ENCODE measurements around the gene SV2C.

SV2C gene

DNA sequence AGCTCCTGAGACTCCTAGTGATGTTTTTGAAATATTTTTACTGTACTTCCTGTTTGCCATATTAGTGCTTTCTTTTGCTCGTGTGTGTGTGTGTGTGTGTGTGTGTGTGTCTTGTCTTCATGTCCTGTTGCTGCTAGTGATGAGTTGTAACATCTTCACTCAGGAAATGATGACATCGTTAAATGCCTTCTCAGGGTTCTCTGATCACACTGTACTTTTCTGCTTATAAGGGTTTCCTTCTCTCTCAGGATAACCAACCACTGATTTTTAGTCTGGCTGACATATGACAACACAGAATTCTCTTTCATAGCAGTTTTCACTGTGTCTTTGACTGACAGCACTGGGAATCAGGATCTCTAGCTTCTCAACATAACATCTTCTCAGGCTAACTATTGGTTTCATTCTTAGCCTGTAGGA is 16.1 kb downstream of the SV2C start:
- no peak for DNase-seq (ENCODE audit: low read depth, low spot score)

DNA sequence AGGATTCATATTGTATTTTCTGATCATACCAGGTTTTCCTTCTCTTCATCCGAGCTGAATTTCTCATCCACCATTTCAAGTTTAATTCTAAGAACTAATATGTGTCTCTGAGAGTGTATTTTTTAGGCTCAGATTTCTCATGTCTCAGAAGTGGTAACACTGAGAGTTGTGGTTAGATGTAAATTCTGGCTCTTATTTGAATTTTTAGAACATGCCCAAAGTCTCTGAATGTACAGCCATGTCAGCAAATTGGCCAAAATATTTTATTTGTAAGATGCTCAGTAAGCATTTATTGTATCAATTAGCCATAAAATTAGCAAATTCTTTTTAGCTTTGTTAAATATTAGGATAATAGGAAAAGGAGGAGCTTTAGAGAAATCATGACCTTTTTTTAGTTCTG is 16.6 kb downstream of the SV2C start:
- no peak for DNase-seq (ENCODE audit: low read depth, low spot score)

DNA sequence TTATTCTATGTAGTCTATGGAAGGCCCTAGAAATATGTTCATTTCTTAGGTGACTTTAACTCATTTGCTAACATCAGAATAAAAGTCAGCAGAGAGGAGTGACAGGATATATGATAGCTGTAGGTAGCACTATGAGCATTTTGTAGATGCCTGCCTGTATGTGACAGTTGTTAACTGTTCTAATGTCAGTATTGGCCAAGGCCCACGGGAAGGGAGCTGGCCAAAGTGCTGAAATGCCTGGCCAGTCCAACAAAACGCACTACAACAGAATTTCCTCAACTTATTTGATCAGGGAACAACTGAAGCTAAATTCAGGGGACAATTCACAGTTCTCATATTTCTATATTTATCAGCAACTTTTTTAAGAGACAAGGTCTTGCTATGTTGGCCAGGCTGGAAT is 20.8 kb downstream of the SV2C start:
- peak; percentile 67 for DNase-seq (ENCODE audit: low read depth, low spot score)

DNA sequence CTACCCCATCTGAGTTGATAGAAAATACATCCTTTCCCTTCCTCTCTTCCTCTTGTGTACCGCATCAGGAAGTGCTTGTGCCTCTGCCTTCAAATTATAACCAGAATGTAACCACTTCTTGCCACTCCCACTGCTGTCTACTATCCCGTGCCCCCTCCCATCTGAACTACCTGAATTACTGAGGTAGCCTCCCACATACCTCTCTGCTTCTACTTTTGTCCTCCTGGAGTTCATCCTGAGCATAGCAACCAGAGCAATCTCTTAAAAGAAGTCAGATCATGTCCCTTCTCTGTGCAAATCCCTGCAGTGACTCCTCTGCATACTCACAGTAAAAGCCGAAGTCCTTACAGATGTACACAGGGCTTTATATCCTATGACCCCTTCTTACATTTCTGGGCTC is 23.0 kb downstream of the SV2C start:
- DNase-seq (ENCODE audit: low read depth, low spot score), result no peak

DNA sequence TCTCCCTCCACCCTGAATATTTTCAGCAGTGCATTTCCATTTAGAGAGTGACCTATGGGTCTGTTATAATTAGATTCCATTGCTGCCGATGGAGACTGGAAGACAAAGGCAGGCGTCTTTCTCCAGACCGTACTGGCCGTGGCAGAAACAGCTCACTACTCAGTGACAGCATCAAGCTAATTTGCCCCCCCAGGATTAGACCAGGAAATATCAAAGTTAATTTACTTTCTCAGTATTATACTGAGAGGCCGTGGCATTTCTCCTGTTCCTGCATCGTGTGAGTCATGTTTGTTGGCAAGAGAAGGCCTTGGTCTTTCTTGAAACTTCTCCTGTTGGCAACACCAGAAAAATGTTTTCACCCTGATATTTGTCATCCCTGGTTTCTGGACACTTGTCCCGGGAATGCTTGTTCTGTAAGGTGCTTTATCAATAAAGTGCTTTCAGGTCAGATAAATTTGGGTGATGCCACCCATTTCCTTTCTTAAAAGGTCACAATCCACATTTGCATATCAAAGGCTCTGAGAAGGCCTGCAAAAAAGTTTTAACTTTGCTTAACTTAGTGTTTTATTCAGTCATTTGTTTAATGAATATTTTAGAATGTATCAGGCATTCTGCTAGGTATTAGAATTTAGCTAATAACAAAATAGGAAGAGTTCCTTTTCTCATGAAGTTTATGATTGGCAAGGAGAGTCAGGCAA is 28.4 kb downstream of the SV2C start:
- DNase-seq (ENCODE audit: low read depth, low spot score), result peak; percentile 50

DNA sequence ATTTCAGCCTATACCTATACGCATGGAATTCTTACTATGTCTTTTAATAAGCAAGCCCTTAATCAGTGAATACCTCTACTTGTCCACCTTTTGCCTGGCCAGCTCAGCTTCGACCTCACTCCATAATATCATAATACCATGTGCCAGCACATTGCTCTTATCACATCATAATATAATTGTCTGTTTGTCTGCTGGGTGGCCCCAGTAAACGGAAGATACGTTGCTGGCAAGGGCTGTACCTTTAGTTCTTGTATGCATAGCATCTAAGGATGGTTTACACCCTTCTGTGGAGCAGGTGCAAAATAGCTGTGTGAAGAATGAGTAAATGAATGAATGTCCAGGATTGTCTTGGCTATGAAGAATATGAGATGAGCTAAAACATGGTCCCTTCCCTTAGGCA is 29.9 kb downstream of the SV2C start:
- DNase-seq (ENCODE audit: low read depth, low spot score), result no peak

DNA sequence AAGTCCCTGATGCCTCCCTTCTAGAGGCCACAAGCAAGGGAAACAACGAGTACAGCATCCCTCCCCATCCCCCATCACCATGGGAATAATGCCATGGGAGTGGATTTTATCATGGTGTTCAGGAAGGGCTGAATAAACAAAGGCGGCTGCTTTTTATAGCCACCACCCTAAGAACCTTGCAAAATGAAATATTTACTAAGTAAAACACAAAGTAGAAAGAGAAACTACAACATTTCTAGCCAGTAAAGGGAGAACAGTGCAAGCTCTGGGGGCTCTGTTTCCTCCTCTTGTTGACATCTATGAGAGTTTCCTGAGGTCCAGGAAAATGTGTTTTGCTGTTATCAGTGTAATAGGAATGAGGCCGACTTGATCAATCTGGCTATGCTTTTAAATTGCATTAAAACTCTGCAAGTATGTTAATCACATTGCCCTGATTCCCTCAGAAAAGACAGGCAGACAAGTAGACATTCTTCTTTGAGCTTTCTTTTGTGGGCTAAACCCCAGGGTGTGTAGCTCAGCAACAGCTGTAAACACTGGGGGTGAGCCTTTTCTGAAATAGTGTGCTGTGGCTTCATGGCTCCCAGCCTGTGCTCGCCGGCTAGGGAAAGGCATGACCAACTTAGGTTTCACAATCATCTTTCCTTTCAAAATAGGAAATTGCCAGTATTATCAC is 31.1 kb downstream of the SV2C start:
- DNase-seq (ENCODE audit: low read depth, low spot score), result peak; percentile 38

DNA sequence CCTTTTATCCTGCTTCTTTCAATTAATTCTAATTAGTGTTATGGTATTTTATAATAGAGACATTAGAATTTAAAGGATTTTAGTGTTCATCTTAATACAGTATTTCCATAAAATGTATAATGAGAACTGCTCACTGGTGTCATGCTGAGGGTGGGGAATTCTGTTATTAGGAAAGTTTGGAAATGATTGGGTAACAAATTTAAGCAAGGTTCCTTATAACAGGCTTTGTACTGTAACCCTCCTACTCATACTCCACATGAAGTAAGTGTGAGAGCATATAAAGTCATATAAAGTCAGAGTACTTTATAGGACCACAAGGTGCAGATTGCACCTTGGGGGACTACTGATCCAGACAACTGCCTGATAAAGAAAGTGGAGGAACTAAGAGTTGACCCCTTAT is 42.2 kb downstream of the SV2C start:
- DNase-seq (ENCODE audit: low read depth, low spot score), result no peak

DNA sequence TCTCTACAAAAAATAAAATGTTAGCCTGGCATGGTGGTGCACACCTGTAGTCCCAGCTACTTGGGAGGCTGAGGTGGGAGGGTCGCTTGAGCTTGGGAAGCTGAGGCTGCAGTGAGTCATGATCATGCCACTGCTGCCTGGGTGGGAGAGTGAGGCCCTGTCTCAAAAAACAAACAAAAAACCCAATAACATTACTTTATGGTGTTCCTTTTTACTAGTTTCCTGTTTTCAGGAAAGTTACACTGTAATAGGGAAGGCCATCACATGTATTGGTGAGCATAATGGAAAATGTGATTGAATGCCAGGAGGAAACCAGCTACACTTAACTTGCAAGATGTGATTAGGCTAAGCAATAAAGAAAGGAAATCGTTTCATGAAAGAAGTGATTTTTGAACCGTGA is 42.7 kb downstream of the SV2C start:
- DNase-seq (ENCODE audit: low read depth, low spot score), result no peak

DNA sequence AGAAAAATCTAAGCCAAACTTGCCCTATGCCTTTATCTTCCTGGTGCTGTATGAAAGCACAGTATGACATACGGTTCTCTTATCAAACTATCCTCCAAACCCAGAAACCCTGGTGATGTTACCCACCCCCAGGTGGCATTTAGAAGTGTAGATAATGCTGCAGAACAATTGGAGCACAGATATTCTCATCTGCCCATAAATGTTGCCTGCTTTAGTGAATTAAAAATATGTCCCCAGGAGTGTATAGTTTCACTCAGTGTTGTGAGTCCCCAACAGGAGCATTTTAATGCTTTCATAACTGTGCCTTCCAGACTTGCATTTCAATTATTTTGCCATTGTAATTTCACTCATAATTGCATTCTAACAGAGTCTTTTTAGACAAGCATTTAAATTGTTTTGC is 50.8 kb downstream of the SV2C start:
- DNase-seq (ENCODE audit: low read depth, low spot score), result no peak

DNA sequence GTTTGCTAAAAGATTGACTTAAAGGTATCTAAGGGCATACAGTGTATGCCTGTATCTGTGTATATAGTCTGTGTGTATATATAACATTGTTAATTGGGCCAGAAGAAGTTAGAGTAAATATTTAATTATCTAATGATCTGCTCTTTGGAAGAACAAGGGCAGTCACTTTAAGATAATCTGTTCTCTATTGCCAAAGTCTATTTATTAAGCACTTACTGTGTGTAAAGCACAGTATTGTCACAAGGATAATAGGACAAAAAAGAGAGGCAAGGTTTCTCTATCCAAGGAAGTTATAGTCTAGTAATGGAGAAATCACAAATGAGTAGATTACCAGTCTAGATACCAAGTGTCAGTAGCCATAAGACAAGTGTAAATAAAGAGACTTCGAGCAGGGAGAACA is 51.5 kb downstream of the SV2C start:
- DNase-seq (ENCODE audit: low read depth, low spot score), result no peak

DNA sequence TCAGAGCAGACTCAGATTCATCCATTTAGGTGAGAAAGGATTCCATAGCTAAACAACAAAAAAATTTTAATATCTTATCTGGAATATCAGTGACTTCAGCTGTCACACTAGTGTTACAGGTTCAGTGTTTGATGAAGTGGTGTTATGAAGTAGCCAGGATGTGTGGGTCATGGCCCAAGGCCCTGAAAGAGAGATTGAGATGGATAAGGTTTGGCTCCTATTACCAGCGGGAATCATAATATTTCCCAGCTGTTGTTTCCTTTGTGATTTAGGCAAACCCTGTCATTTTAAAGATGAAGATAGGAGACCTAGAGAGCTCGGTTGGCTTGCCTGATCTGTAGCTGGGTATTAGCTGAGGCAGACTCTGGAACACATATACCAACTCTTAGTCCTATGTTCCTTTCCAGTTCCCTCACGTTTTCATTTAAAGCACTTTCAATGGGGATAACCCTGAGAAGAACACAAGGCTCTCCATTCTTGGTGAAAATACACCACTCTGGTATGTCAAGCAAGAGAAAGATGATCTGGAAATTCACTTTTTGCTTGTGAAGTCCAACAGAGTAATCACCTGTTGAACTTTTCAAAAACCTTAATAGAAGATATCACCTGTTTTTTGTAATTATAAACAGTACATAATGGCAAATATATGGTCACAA is 54.8 kb downstream of the SV2C start:
- DNase-seq (ENCODE audit: low read depth, low spot score), result no peak

DNA sequence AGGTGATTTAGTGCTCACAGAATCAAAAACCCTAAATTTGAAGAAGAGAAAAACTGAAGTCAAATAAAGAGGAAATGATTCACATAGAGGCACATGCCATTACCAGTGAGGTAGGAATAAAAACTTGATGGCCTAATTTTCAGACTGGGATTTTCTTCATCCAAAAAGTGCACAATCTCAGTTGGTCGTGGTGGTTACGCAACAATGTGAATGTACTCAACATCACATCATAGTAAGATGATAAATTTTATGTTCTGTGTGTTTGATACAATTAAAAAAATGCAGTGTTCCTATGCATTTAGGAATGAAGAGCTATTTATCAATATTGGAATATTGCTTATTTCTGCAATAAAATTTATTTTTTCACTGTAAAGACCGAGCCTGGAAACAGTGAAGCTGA is 60.7 kb downstream of the SV2C start:
- DNase-seq (ENCODE audit: low read depth, low spot score), result no peak

DNA sequence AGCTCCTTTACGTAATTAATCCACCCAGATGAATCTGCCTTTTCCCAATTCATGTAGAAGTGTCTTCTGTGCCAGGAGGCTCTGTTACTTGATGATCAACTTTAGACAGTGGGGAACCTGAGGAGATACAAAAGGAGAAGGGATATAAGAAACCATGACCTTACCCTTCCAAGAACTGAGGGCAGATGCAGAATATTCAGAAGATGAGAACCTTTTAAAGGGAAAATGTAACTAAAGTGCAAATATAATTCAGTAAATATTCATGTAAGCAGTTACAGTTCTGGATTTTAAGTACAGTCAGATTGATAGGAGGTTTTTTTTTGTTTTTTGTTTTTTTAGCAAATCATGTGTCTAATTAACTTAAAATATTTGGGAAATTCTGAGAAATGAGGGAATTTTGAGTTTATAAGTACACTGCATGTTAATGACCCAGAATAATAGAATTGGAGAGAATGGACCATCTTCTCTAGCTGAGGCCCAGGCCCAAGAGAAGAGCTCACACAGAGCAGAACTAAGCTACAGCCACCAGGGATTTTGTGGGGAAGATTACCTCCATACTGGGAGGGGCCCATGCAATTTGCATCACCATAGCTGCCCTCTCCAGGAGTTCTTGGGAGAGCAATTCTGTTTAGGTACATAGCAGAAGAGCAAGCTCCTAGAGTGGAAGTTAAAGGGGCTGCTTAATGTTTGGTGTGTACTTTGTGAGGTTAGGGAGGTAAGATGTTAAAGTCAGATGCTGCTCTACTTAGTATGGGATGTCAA is 61.5 kb downstream of the SV2C start:
- no peak for DNase-seq (ENCODE audit: low read depth, low spot score)

DNA sequence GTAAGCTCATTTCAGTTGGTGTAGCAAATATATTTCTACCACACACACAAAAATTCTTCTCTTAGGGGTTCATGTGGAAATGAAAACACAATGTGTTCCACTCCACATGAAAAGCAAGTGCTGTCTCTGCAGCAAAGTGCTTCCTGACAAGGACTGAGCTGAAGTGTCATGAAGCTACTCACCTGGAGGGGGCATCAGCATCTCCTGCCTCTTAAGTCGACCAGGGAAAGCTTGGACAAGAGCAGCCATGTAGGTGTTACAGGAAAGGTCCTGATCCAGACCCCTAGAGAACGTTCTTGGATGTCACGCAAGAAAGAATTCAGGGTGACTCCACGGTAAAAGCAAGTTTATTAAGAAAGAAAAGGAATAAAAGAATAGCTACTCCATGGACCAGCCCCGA is 62.8 kb downstream of the SV2C start:
- DNase-seq (ENCODE audit: low read depth, low spot score), result no peak

DNA sequence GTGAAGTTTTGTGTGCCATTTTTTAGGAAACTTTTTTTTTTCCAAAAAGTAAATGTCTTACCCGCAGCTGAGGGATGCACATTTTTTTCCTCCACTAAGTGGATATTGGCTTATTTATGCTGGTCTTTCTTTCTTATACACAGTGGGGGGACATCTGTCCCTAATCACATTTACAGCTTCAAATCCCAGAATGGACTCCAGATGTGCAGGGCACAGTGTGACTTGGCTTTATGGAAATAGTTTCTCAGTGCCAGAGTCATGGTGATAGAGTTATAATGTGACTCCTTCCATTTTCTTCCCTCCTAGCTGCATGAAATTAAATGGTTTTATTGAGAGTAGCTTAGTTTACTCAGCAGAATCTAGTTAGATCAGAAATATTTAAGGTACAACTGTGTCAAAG is 66.5 kb downstream of the SV2C start:
- no peak for DNase-seq (ENCODE audit: low read depth, low spot score)

DNA sequence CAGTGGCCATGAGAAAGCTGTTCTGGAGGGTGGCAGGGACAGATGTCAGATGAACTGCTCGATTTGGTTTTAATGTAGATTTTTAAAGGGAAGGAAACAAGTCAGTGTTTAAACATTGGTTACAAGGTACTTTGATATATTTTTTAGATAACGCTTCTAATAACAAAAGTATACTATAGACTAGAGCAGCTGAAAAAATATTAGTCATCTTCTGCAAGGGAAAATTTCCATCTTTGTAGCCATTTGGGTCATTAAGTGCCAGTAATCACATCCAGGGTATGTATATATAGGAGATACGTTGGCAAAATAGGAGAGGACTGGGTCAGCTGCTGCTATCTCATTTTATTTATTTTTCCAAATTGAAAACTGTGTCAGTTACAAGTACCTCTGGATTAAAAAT is 69.0 kb downstream of the SV2C start:
- DNase-seq (ENCODE audit: low read depth, low spot score), result no peak

DNA sequence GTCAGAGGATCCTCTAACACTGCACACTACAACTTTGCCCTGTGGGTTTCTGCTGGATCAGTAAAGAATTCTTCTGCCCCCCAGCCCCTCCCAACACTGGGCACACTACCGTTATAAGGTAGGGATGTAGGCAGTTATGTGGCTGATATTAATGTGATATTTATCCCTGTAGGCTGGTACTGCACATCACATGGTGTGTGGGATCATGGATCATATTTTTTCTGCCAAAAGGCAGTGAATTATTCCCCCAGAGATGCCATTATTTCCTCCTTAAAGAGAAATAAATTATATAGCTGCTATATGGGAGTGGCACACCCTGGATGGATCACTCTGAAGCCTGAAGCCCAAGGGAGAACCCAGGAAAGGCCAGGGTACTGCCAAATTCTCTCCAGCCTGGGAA is 69.5 kb downstream of the SV2C start:
- DNase-seq (ENCODE audit: low read depth, low spot score), result no peak

DNA sequence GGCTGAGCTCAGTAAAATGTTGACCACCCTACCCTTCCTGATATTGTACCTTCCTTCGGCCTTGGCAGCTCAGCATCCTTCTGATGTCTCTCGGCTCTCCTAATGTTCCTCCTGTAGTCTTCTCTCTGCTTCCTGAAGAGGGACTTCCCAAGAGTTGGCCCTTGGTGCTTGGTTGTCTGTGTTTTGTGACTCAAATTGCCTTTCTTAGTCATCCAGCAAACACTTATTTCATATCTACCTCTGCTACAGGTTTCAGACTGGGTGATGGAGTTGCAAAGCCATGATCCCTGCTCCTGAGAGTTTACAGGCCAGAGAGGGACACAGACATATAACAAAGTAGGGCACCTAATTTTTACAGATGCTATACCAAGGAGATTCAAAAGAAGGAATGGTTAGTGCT is 70.1 kb downstream of the SV2C start:
- DNase-seq (ENCODE audit: low read depth, low spot score), result no peak

DNA sequence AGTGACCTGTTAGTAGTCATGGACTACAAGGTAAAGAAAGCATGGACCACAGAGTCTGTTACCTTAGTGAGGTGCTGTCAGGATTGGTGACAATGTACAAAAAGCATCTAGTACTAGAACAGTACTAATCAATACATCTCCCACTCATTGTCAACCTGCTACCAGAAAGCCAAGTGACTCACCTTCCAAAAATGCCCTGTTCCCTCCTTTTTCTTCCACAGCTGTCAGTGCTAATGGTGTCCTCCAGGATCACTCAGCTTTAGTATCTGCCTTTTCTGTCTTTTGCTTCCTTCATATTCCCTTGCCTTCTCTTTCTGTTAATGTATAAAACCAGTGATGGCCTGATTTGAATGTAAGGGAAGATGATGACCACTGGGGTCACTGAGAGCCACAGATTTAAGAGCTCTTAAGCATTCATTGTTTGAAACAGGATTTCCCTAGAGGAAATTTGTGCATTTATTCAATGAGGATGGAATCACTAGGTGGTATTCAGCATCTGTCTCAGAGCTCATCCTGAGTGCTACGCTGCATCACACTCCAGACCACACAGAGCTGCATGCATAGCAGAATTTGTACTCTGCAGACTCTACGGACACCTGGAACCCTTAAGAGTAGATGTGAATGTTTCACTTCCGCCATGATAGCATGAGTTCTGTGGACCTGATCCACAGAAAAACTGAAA is 71.0 kb downstream of the SV2C start:
- no peak for DNase-seq (ENCODE audit: low read depth, low spot score)

DNA sequence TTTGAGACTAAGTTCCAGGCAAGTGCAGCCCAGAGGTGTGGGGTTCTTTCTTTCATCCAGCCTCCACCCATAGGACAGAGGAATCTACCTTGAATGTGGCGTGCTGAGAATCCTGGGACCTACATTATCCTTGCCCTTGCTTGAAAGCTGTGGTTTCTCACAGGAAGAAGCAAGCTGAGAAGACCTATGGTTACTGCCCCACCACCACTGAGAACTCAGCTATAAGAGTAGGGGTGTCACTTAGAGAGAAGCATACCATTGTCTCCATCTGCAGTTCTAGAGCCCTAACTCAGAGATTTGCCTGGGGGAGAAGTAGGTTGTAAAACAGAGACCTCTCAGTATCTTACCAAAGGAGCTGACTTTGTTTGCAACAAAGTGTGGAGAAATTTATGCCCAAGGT is 72.4 kb downstream of the SV2C start:
- no peak for DNase-seq (ENCODE audit: low read depth, low spot score)

DNA sequence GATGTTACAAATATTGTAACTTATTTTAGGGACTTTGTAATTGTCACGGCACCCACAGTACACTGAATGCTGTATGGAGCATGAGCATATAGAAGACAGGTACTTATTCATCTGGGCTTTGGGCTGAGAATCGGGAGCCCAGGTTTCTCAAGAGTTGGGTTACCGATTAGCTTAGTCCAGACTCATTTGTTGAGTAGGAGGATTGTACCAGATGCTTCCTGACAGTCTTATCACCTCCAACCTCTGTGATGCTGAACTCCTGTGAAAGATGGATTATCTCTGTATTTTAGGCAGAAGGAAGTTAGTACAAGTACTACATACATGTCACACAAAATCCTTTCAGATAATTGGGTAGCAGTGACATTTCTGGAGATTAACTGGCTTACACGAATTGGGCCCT is 79.2 kb downstream of the SV2C start:
- DNase-seq (ENCODE audit: low read depth, low spot score), result no peak

Data from astrocyte of the hippocampus (primary cell).